Spleen (tissue), 7 donors: ENCODE measurements around the gene GLP2R.

Experiments
- CTCF ChIP-seq, 11 experiments: fragments of 200-600 bp in 7 of 11; fragments of 450-650 bp in 4 of 11; sonication (generic) in 4 of 11; IDR thresholded peaks in 8 of 11; conservative IDR thresholded peaks in 3 of 11; 1 replicate in 7 of 11; 2 replicates in 4 of 11; pipeline versions ENCODE4 v1.4.0 to v1.8.0; 2016 to 2021; ENCODE audit warnings: antibody characterized with exemption in 11 of 11, inconsistent platforms in 4 of 11, mild to moderate bottlenecking in 1 of 11
- POLR2A ChIP-seq, 3 donors: fragments of 450-650 bp; IDR thresholded peaks; one replicate each; pipeline ENCODE4 v1.5.1; 2017; ENCODE audit warnings: antibody characterized with exemption in 3 of 3, mild to moderate bottlenecking in 1 of 3
- POLR2AphosphoS5 ChIP-seq, 3 donors: sonication (generic); formaldehyde crosslinking; IDR thresholded peaks; one replicate each; pipeline ENCODE4 v1.5.1; 2017; ENCODE audit warnings: antibody characterized with exemption in 3 of 3
- donor health status: DM: no; HTN: no; CAD: no; lungs with moderate emphysema.
- donor health status: DM: no; HTN: no; CAD: no.
- donor health status: DM: no; HTN: no; CAD: no.

GRCh38 chr17:9912121-9913099, 86.7 kb downstream of the GLP2R start:
- TF ChIP-seq CTCF (IDR thresholded peaks at IDR 0.05 in 8 of 11, conservative IDR thresholded peaks at IDR 0.05 in 3 of 11) (no peak), POLR2A (IDR thresholded peaks at IDR 0.05) (no peak), POLR2AphosphoS5 (IDR thresholded peaks at IDR 0.05) (no peak)
